ENCODE measurements around the gene RAD51B. TPM values are rescaled to one million over a fixed set of nuclear protein-coding genes. Genes with fewer than 3 reads are reported as not detected.
"Not testable (repeated sequence)": the region's sequence is repeated elsewhere in the genome, so short reads cannot be mapped to it uniquely, and the experiment has no call there.

The RAD51B gene
- total RNA-seq, 1 experiment from 2014 or later, result 20.0 TPM

DNA sequence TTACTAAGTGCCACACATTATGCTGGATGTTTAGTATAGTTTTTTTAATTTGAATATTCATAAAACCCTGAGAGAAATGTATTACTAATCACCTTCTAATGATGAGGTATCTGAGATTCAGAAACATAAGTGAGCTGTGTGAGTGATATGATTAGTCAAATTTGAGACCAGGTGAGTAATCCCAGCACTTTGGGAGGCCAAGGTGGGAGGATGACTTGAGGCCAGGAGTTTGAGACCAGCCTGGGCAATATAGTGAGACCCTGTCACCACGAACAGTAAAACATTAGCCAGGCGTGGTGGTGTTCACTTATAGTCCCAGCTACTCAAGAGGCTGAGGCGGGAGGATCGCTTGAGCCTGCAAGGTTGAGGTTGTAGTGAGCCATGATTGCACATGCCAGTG lies 438.4 kb downstream of the RAD51B start:
- no peaks in the 10 kb centered on the region for H3K79me2 ChIP-seq (ENCODE audit: insufficient read depth, low read length)
- H3K4me2 ChIP-seq (ENCODE audit: low read length), result no peak overlapping the region
- no peaks in the 10 kb centered on the region for H3K36me3 ChIP-seq (ENCODE audit: control insufficient read depth in 1 of 2, insufficient read depth in 2 of 2, low read length in 2 of 2)
- ATAC-seq (no peak), DNase-seq (ENCODE audit: low read depth, low spot score) (no peak)
- H3K9me2 ChIP-seq (ENCODE audit: insufficient read depth), result no peaks in the 10 kb centered on the region
- H3K9ac ChIP-seq (ENCODE audit: low read length), result no peak overlapping the region
- ChIA-PET CTCF (interaction anchor here (1.3 kb wide), 1 partner anchor 314 kb away, joined by 3 read pairs; no protein-coding TSS in a partner anchor), RAD21 (ENCODE audit: low non-redundant PET in 1 of 2, low total read pairs in 2 of 2, uncharacterized antibody in 2 of 2, unreplicated experiment in 2 of 2) (no interaction called here), POLR2A (no interaction called here)
- intact Hi-C loops (cut with micrococcal nuclease), result loop anchor here (10.0 kb wide), 2 partner anchors 107 to 427 kb away; no protein-coding TSS in a partner anchor
- H3K27me3 ChIP-seq (ENCODE audit: insufficient read depth, low read length), result no peaks in the 10 kb centered on the region
- no peaks in the 10 kb centered on the region for H3K9me3 ChIP-seq (ENCODE audit: control insufficient read depth in 1 of 2, insufficient read depth in 1 of 2, low read depth in 1 of 2, low read length in 2 of 2)
- peaks cover 25 to 42% of the 10 kb centered on the region in 2 experiments for H3K4me1 ChIP-seq (ENCODE audit: control insufficient read depth in 1 of 2, insufficient read depth in 2 of 2, low read length in 2 of 2)
- no peak overlapping the region for H3K27ac ChIP-seq (ENCODE audit: low read depth, low read length)
- no peak overlapping the region for H3K4me3 ChIP-seq (replicated peaks in 1 of 2; ENCODE audit: low read depth in 1 of 2, low read length in 2 of 2)
- no peak overlapping the region for H2AFZ ChIP-seq (ENCODE audit: low read depth, low read length, poor library complexity, severe bottlenecking)
- H4K20me1 ChIP-seq (ENCODE audit: insufficient read depth), result no peaks in the 10 kb centered on the region
- no TSS peak for BruUV-seq (replicated peaks)
- TF ChIP-seq, protein P1, sequence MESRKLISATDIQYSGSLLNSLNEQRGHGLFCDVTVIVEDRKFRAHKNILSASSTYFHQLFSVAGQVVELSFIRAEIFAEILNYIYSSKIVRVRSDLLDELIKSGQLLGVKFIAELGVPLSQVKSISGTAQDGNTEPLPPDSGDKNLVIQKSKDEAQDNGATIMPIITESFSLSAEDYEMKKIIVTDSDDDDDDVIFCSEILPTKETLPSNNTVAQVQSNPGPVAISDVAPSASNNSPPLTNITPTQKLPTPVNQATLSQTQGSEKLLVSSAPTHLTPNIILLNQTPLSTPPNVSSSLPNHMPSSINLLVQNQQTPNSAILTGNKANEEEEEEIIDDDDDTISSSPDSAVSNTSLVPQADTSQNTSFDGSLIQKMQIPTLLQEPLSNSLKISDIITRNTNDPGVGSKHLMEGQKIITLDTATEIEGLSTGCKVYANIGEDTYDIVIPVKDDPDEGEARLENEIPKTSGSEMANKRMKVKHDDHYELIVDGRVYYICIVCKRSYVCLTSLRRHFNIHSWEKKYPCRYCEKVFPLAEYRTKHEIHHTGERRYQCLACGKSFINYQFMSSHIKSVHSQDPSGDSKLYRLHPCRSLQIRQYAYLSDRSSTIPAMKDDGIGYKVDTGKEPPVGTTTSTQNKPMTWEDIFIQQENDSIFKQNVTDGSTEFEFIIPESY (IDR thresholded peaks at IDR 0.05; ENCODE audit: extremely low read depth, insufficient replicate concordance, low read length), result no peak
- TF ChIP-seq POLR2A (IDR thresholded peaks at IDR 0.05; ENCODE audit: borderline replicate concordance, extremely low read depth, insufficient read depth, insufficient read length), result no peak
- no peak for TF ChIP-seq SRF (IDR thresholded peaks at IDR 0.05; ENCODE audit: low read depth)
- no peak for TF ChIP-seq ZFX (IDR thresholded peaks at IDR 0.05)
- TF ChIP-seq, protein P2, sequence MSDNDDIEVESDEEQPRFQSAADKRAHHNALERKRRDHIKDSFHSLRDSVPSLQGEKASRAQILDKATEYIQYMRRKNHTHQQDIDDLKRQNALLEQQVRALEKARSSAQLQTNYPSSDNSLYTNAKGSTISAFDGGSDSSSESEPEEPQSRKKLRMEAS (IDR thresholded peaks at IDR 0.05), result no peak
- TF ChIP-seq YY1 (IDR thresholded peaks at IDR 0.05; ENCODE audit: extremely low read depth, insufficient replicate concordance, low read depth, low read length), result no peak
- TF ChIP-seq ZNF274 (IDR thresholded peaks at IDR 0.05; ENCODE audit: low read depth, low read length), result no peak
- TF ChIP-seq SIN3A (IDR thresholded peaks at IDR 0.05; ENCODE audit: low read depth), result no peak
- no peak for TF ChIP-seq CBX3 (IDR thresholded peaks at IDR 0.05; ENCODE audit: low read depth)
- TF ChIP-seq RAD21 (IDR thresholded peaks at IDR 0.05; ENCODE audit: low read depth), result no peak
- TF ChIP-seq, protein P3, sequence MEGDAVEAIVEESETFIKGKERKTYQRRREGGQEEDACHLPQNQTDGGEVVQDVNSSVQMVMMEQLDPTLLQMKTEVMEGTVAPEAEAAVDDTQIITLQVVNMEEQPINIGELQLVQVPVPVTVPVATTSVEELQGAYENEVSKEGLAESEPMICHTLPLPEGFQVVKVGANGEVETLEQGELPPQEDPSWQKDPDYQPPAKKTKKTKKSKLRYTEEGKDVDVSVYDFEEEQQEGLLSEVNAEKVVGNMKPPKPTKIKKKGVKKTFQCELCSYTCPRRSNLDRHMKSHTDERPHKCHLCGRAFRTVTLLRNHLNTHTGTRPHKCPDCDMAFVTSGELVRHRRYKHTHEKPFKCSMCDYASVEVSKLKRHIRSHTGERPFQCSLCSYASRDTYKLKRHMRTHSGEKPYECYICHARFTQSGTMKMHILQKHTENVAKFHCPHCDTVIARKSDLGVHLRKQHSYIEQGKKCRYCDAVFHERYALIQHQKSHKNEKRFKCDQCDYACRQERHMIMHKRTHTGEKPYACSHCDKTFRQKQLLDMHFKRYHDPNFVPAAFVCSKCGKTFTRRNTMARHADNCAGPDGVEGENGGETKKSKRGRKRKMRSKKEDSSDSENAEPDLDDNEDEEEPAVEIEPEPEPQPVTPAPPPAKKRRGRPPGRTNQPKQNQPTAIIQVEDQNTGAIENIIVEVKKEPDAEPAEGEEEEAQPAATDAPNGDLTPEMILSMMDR (IDR thresholded peaks at IDR 0.05 in 2 of 3, conservative IDR thresholded peaks at IDR 0.05 in 1 of 3; ENCODE audit: borderline replicate concordance in 1 of 3, insufficient read depth in 1 of 3, low read depth in 2 of 3, low read length in 2 of 3), result no peak
- no peak for TF ChIP-seq POLR2AphosphoS5 (IDR thresholded peaks at IDR 0.05; ENCODE audit: low read depth, low read length)
- no peak for TF ChIP-seq EGR1 (IDR thresholded peaks at IDR 0.05; ENCODE audit: low read depth)

DNA sequence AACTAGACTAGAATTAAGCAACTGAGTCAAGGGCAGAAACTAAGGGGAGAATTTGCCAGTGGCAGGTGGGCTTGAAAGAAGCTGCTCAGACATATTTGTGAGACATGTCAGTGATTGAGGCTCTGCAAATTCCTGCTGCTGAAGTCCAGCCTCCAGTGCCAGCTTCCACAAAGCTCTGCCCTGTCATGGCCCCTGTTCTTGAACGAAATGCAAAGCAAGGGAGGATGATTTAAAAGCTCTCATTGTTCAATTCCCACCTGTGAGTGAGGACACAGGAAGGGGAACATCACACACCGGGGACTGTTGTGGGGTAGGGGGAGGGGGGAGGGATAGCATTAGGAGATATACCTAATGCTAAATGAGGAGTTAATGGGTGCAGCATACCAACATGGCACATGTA lies 439.4 kb downstream of the RAD51B start:
- DNase-seq (ENCODE audit: low read depth, low spot score); RAD21 ChIA-PET (ENCODE audit: low non-redundant PET in 1 of 2, low total read pairs in 2 of 2, uncharacterized antibody in 2 of 2, unreplicated experiment in 2 of 2); H3K9ac ChIP-seq (ENCODE audit: low read length); H3K9me2 ChIP-seq (ENCODE audit: insufficient read depth); H3K4me3 ChIP-seq (replicated peaks in 1 of 2; ENCODE audit: low read depth in 1 of 2, low read length in 2 of 2); H3K27ac ChIP-seq (ENCODE audit: low read depth, low read length); H4K20me1 ChIP-seq (ENCODE audit: insufficient read depth); H3K79me2 ChIP-seq (ENCODE audit: insufficient read depth, low read length); ATAC-seq; BruUV-seq (replicated peaks); H2AFZ ChIP-seq (ENCODE audit: low read depth, low read length, poor library complexity, severe bottlenecking); POLR2A ChIA-PET; H3K36me3 ChIP-seq (ENCODE audit: control insufficient read depth in 1 of 2, insufficient read depth in 2 of 2, low read length in 2 of 2); H3K4me2 ChIP-seq (ENCODE audit: low read length); H3K9me3 ChIP-seq (ENCODE audit: control insufficient read depth in 1 of 2, insufficient read depth in 1 of 2, low read depth in 1 of 2, low read length in 2 of 2); H3K27me3 ChIP-seq (ENCODE audit: insufficient read depth, low read length): not testable (repeated sequence)
- CTCF ChIA-PET, result interaction anchor here (1.3 kb wide), 1 partner anchor 315 kb away, joined by 3 read pairs; no protein-coding TSS in a partner anchor
- peaks cover 19 to 32% of the 10 kb centered on the region in 2 experiments for H3K4me1 ChIP-seq (ENCODE audit: control insufficient read depth in 1 of 2, insufficient read depth in 2 of 2, low read length in 2 of 2)
- intact Hi-C loops (cut with micrococcal nuclease), result loop anchor here (10.0 kb wide), 2 partner anchors 106 to 426 kb away; no protein-coding TSS in a partner anchor

Data from HCT116 (cell line).